ENCODE data around the gene DDX11.
"Not testable (repeated sequence)": the region's sequence is repeated elsewhere in the genome, so short reads cannot be mapped to it uniquely, and the experiment has no call there.

DDX11 gene

GRCh38 chr12:31072962-31073361 is 698 bp upstream of the DDX11 start:
- not testable (repeated sequence) for H3K9ac ChIP-seq (ENCODE audit: low read depth, low read length, poor library complexity); H3K79me1 ChIP-seq (ENCODE audit: low read depth, low read length); DNase-seq (ENCODE audit: low spot score); H2BK5ac ChIP-seq (ENCODE audit: low read length); H2BK12ac ChIP-seq (ENCODE audit: low read length); H3K27me3 ChIP-seq (ENCODE audit: control insufficient read depth in 3 of 3, insufficient read depth in 3 of 3, low read depth in 1 of 3, low read length in 3 of 3); H3K9me3 ChIP-seq (replicated peaks in 1 of 2; ENCODE audit: control insufficient read depth in 2 of 2, insufficient read depth in 1 of 2, low read depth in 1 of 2, low read length in 2 of 2); H3K4ac ChIP-seq (ENCODE audit: low read length); H3K23ac ChIP-seq (ENCODE audit: low read depth, low read length, poor library complexity); H2BK15ac ChIP-seq (ENCODE audit: low read length); H2BK120ac ChIP-seq (ENCODE audit: low read depth, low read length); H3K36me3 ChIP-seq (replicated peaks in 1 of 2; ENCODE audit: control insufficient read depth in 2 of 2, insufficient read depth in 2 of 2, low read length in 2 of 2); H3K27ac ChIP-seq (replicated peaks; ENCODE audit: low read length); H3K14ac ChIP-seq (ENCODE audit: low read length); H2AK5ac ChIP-seq (ENCODE audit: low read depth, low read length); H3K18ac ChIP-seq (ENCODE audit: low read length); H3K4me1 ChIP-seq (ENCODE audit: control insufficient read depth in 2 of 2, insufficient read depth in 1 of 2, low read depth in 1 of 2, low read length in 2 of 2); H4K91ac ChIP-seq (ENCODE audit: low read depth, low read length, poor library complexity); H4K8ac ChIP-seq (ENCODE audit: low read depth, low read length)
- WGBS, 2 donors (ENCODE audit: extremely low coverage in 2 of 2, insufficient read length in 2 of 2, insufficient replicate concordance in 1 of 2), result no CpG with 5 or more reads among the region's 6 CpGs
- Histone ChIP-seq H3K4me3 (ENCODE audit: low read length in 2 of 2) (peak overlapping the region in 1 of 2 donors; percentile 59), H2AFZ (ENCODE audit: low read length) (peak overlapping the region; percentile 77), H3K4me2 (ENCODE audit: insufficient read depth, low read length, poor library complexity, severe bottlenecking) (peak overlapping the region; percentile 18)

DNA sequence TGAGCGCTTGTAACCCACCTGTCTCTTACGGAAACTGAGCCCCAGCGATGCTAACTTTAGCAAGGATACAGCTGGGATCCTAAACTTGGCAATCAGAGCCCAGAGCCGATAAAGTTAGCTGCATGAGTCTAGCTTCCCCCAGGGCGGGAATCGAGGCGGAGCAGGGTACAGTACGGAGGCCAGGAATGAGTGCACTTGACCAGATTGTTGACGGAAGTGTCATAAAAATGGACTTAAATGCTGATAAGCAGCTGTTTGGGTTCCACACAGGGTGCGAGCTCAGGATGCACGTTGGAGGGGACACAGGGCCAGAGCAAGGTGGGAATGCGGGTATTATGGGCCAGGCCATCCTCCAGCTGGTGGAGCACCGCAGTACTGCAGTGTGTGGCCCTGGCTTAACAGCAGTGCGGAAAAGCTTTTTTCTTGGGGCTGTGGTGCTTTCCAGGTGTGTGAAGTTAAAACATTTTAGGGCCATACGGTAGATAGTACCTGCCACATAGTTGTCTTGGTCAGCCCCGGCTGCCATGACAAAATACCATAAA is 744 bp downstream of the DDX11 start:
- H3K27me3 ChIP-seq (ENCODE audit: control insufficient read depth in 3 of 3, insufficient read depth in 3 of 3, low read depth in 1 of 3, low read length in 3 of 3); H3K18ac ChIP-seq (ENCODE audit: low read length); H2BK5ac ChIP-seq (ENCODE audit: low read length); H3K23ac ChIP-seq (ENCODE audit: low read depth, low read length, poor library complexity); H3K79me1 ChIP-seq (ENCODE audit: low read depth, low read length); H3K4ac ChIP-seq (ENCODE audit: low read length); H2AK5ac ChIP-seq (ENCODE audit: low read depth, low read length); H4K8ac ChIP-seq (ENCODE audit: low read depth, low read length); H2BK15ac ChIP-seq (ENCODE audit: low read length); H2BK120ac ChIP-seq (ENCODE audit: low read depth, low read length); H2BK12ac ChIP-seq (ENCODE audit: low read length); H3K9me3 ChIP-seq (replicated peaks in 1 of 2; ENCODE audit: control insufficient read depth in 2 of 2, insufficient read depth in 1 of 2, low read depth in 1 of 2, low read length in 2 of 2); H3K14ac ChIP-seq (ENCODE audit: low read length); H4K91ac ChIP-seq (ENCODE audit: low read depth, low read length, poor library complexity); DNase-seq (ENCODE audit: low spot score); H3K4me1 ChIP-seq (ENCODE audit: control insufficient read depth in 2 of 2, insufficient read depth in 1 of 2, low read depth in 1 of 2, low read length in 2 of 2): not testable (repeated sequence)
- Histone ChIP-seq H3K4me3 (ENCODE audit: low read length in 2 of 2) (peak overlapping the region; percentile 59 to 85), H3K4me2 (ENCODE audit: insufficient read depth, low read length, poor library complexity, severe bottlenecking) (peak overlapping the region; percentile 63), H3K9ac (ENCODE audit: low read depth, low read length, poor library complexity) (peak overlapping the region; percentile 60), H3K36me3 (replicated peaks in 1 of 2; ENCODE audit: control insufficient read depth in 2 of 2, insufficient read depth in 2 of 2, low read length in 2 of 2) (peaks cover 0 to 17% of the 10 kb centered on the region in 2 donors), H2AFZ (ENCODE audit: low read length) (peak overlapping the region; percentile 77), H3K27ac (replicated peaks; ENCODE audit: low read length) (peak overlapping the region; percentile 37)
- no CpG with 5 or more reads among the region's 16 CpGs for WGBS, 2 donors (ENCODE audit: extremely low coverage in 2 of 2, insufficient read length in 2 of 2, insufficient replicate concordance in 1 of 2)

DNA sequence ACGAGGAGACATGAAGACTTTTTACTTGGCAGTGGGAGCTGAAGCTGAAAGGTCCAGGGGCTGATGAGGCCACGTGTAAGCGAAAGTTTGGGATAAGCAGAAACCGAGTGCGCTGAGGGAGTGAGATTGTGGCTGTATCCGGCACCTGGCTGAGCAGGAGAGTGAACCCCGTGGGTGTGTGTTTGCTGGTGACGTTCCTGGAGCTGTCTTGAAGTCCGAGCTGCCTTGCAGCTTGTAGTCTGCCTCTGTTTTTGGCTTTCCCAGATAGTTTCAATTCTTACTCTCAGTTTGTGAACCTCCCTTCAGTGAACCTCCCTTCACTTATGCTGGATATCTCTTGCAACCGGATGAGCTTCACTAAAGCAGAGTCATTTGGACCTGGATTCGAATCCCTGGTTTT is 2.5 kb downstream of the DDX11 start:
- not testable (repeated sequence) for H3K14ac ChIP-seq (ENCODE audit: low read length); H3K79me1 ChIP-seq (ENCODE audit: low read depth, low read length); H3K18ac ChIP-seq (ENCODE audit: low read length); H3K4me3 ChIP-seq (ENCODE audit: low read length in 2 of 2); H3K27me3 ChIP-seq (ENCODE audit: control insufficient read depth in 3 of 3, insufficient read depth in 3 of 3, low read depth in 1 of 3, low read length in 3 of 3); H2BK15ac ChIP-seq (ENCODE audit: low read length); H4K8ac ChIP-seq (ENCODE audit: low read depth, low read length); H3K23ac ChIP-seq (ENCODE audit: low read depth, low read length, poor library complexity); H2AK5ac ChIP-seq (ENCODE audit: low read depth, low read length); DNase-seq (ENCODE audit: low spot score); H2AFZ ChIP-seq (ENCODE audit: low read length); H2BK12ac ChIP-seq (ENCODE audit: low read length); H3K27ac ChIP-seq (replicated peaks; ENCODE audit: low read length); H3K4me2 ChIP-seq (ENCODE audit: insufficient read depth, low read length, poor library complexity, severe bottlenecking); H4K91ac ChIP-seq (ENCODE audit: low read depth, low read length, poor library complexity); H3K4me1 ChIP-seq (ENCODE audit: control insufficient read depth in 2 of 2, insufficient read depth in 1 of 2, low read depth in 1 of 2, low read length in 2 of 2); H2BK120ac ChIP-seq (ENCODE audit: low read depth, low read length); H3K4ac ChIP-seq (ENCODE audit: low read length); H3K9ac ChIP-seq (ENCODE audit: low read depth, low read length, poor library complexity); H3K9me3 ChIP-seq (replicated peaks in 1 of 2; ENCODE audit: control insufficient read depth in 2 of 2, insufficient read depth in 1 of 2, low read depth in 1 of 2, low read length in 2 of 2); H2BK5ac ChIP-seq (ENCODE audit: low read length)
- peaks cover under 1 to 25% of the 10 kb centered on the region in 2 donors for H3K36me3 ChIP-seq (replicated peaks in 1 of 2; ENCODE audit: control insufficient read depth in 2 of 2, insufficient read depth in 2 of 2, low read length in 2 of 2)
- no CpG with 5 or more reads among the region's 11 CpGs for WGBS, 2 donors (ENCODE audit: extremely low coverage in 2 of 2, insufficient read length in 2 of 2, insufficient replicate concordance in 1 of 2)

DNA sequence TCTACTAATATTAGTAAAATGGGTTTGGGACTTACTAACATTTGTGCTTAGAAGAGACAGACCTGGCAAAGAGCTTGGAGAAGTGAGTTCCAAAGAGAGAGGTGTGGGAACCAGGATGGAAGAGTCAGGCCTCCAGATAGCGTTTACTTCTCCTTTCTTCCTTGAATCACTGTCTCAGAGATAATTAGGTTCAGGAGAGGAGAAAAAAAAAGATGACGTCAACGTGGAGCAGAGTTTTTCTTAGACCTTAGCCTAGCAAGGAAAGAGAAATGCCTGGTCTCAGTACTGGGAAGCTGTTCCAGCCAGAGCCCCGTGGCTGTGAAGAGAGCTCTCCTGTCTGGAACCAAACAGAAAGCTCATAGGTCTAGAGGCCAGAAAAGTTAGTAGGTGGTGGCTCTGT is 3.4 kb downstream of the DDX11 start:
- H2AK5ac ChIP-seq (ENCODE audit: low read depth, low read length); H3K4me1 ChIP-seq (ENCODE audit: control insufficient read depth in 2 of 2, insufficient read depth in 1 of 2, low read depth in 1 of 2, low read length in 2 of 2); H3K79me1 ChIP-seq (ENCODE audit: low read depth, low read length); H4K8ac ChIP-seq (ENCODE audit: low read depth, low read length); H2BK120ac ChIP-seq (ENCODE audit: low read depth, low read length); H3K23ac ChIP-seq (ENCODE audit: low read depth, low read length, poor library complexity); H2BK5ac ChIP-seq (ENCODE audit: low read length); DNase-seq (ENCODE audit: low spot score); H3K14ac ChIP-seq (ENCODE audit: low read length); H3K4me2 ChIP-seq (ENCODE audit: insufficient read depth, low read length, poor library complexity, severe bottlenecking); H2AFZ ChIP-seq (ENCODE audit: low read length); H3K9me3 ChIP-seq (replicated peaks in 1 of 2; ENCODE audit: control insufficient read depth in 2 of 2, insufficient read depth in 1 of 2, low read depth in 1 of 2, low read length in 2 of 2); H3K4me3 ChIP-seq (ENCODE audit: low read length in 2 of 2); H3K27me3 ChIP-seq (ENCODE audit: control insufficient read depth in 3 of 3, insufficient read depth in 3 of 3, low read depth in 1 of 3, low read length in 3 of 3); H2BK15ac ChIP-seq (ENCODE audit: low read length); H4K91ac ChIP-seq (ENCODE audit: low read depth, low read length, poor library complexity); H3K27ac ChIP-seq (replicated peaks; ENCODE audit: low read length); H3K9ac ChIP-seq (ENCODE audit: low read depth, low read length, poor library complexity); H3K18ac ChIP-seq (ENCODE audit: low read length); H2BK12ac ChIP-seq (ENCODE audit: low read length); H3K4ac ChIP-seq (ENCODE audit: low read length): not testable (repeated sequence)
- no CpG with 5 or more reads among the region's 4 CpGs for WGBS, 2 donors (ENCODE audit: extremely low coverage in 2 of 2, insufficient read length in 2 of 2, insufficient replicate concordance in 1 of 2)
- peaks cover 3 to 28% of the 10 kb centered on the region in 2 donors for H3K36me3 ChIP-seq (replicated peaks in 1 of 2; ENCODE audit: control insufficient read depth in 2 of 2, insufficient read depth in 2 of 2, low read length in 2 of 2)
